GM19238 (cell line): ENCODE data around the gene COQ10B.

ENCODE experiments used
- DNase-seq: peaks from one replicate; pipeline ENCODE4 v3.0.0; 2011; ENCODE audit warnings: low spot score; ENCODE audit not compliant: insufficient read length

The COQ10B gene

GRCh38 chr2:197500503-197501131 lies 47.3 kb downstream of the COQ10B start:
- no peak for DNase-seq

- DNase-seq, result no peak
Measured at GRCh38 chr2:197502201-197502600, 48.8 kb downstream of the COQ10B start.

DNA sequence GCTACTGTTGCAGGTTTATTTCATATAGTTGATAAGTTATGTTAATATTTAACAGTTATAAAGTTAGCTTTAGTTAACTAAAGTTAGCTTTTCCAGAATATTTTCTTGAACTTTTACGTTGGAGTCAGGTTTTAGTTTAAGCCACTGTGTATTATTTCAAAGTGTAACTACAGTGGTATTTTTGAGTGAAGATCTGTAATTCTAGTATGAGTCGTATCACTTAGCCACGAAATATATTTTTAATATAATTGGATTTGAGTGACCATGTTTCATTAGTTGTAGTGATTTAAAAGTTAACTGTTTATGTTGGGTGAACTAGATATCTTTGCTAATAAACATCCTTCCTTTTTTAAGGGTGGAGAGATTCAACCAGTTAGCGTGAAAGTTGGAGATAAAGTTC lies 49.3 kb downstream of the COQ10B start:
- DNase-seq, result no peak

DNA sequence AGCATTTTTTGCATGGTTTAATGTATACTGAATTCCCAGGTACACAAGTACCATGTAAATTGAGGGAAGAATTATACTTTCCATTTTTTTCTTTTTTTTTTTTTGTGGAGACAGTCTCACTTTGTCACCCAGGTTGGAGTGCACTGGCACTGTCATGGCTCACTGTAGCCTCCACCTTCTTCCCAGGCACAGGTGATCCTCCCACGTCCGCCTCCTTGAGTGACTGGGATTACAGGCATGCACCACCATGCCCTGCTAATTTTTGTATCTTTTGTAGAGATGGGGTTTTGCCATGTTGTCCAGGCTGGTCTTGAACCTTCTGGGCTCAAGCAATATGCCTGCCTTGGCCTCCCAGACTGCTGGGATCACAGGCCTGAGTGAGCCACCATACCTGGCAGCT lies 50.6 kb downstream of the COQ10B start:
- no peak for DNase-seq

- no peak for DNase-seq
Measured at GRCh38 chr2:197504512-197504911, 51.2 kb downstream of the COQ10B start.

- DNase-seq, result no peak
Measured at GRCh38 chr2:197506658-197507057, 53.3 kb downstream of the COQ10B start.

GRCh38 chr2:197513915-197514314 lies 60.6 kb downstream of the COQ10B start:
- DNase-seq, result no peak

DNA sequence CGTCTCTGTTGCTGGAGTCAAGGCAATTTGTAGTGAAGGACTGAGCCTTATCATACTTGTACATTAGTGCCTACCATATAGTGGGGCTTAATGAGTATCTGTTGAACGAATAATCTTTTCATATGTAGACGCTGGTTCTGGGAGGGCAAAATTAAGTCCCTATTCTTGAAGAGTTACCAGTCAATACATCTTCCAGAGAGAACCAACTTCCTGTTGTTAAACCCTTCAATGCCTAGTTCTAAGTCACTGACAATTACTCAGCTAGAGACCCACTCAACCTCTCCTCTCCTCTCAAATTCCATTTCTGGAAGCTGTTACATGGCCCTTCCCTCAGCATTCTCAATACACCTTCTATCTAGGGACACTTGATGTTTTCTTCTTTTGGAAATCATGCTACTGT lies 61.4 kb downstream of the COQ10B start:
- DNase-seq, result no peak

GRCh38 chr2:197515315-197515738 lies 62.0 kb downstream of the COQ10B start:
- no peak for DNase-seq

GRCh38 chr2:197515739-197516392 lies 62.5 kb downstream of the COQ10B start, which contains the start of gene MOB4:
MOB4 (plus strand) TSS chr2:197516066; CDS start chr2:197516087, 21 bp downstream.
- DNase-seq, result peak; percentile 88

DNA sequence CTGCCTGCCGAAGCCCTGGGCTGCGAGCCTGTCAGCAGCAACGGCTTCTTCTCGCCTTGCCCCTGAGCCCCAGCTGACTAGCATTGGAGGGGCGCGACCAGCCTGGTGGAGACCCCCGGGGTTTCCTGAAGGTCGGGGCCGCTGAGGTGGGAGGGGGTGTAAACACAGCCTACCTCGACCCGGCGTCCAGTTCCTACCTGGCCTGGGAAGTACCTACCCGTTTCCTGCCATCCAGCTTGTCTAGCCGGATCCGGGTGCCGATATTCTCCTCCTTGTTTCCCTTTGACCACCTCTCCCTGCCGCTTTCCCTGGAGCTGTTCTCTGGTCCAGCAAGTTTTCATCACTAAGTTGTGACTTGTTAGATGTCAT lies 63.0 kb downstream of the COQ10B start:
- DNase-seq, result no peak

DNA sequence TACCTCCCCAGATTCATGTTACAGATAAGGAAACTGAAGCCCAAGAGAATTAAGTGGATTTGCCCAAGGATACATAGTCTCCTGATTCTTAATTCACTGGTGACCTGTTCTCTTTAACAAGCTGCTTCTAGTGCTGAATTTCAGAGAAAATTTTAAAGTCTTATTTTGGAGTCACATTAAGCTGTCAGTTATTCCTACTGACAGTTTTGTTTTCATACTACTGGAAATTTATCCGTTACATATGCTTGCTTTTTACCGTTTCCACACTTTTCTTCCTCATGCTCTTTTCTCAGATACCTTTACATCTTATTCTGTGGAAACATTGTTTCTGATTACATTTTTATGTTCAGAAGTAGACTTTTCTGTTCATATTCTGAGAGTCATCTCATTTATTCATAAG lies 63.8 kb downstream of the COQ10B start:
- DNase-seq, result no peak
